ENCODE data around the gene ZNHIT2.

ZNHIT2 gene

GRCh38 chr11:65084598-65085375, 32.7 kb downstream of the ZNHIT2 start:
- peak overlapping the region; percentile 71 for H3K27ac ChIP-seq
- no peak for DNase-seq (ENCODE audit: low read depth, low spot score)

DNA sequence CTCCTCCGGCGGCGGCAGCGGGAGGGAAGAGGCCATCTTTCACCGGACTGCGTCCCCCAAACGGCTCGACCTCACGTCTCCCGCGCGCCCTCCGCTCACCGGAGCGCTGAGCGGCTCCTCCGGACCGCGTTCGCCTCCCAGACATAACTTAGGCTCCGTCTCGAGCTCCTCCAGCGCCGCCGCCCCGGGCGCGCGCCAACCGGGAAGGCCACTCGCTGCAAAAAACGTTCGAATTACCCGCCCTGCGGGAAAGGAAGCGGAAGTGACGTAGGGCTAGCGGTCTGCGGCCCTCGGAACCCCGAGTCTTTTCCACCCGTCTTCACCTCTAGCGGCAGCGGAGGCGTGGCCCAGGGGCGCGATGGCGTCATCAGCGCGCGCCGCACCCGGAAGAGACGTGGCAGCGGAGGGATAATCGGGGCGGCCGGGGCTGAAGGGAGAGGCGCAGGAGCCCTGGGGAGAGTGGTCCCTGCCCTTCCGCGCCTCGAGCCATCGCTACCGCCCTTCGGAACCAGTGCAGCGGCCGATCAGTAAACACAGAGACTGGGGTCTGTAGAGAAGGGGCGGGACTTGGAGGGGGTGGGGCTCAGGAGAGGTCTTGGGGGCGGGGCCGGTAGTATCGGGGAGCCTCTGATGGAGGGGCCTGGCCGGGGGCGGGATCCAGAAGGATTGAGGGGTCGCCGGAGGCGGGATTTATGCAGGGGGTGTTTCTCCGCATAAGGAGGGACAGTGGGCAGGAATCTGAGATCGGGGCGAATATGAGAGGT, 33.5 kb downstream of the ZNHIT2 start, which contains the start of the genes CDCA5 and ZFPL1:
CDCA5 (minus strand) TSS at position 207 of the 764 bp plus-strand sequence; CDS start at position 145, 62 bp downstream.
ZFPL1 (plus strand) TSS at position 389 of the 764 bp plus-strand sequence. CDS start 477 bp downstream, outside the sequence.
- peak within 1 kb of the TSS; percentile 71 for H3K27ac ChIP-seq
- DNase-seq (ENCODE audit: low read depth, low spot score) = peak; percentile 78

DNA sequence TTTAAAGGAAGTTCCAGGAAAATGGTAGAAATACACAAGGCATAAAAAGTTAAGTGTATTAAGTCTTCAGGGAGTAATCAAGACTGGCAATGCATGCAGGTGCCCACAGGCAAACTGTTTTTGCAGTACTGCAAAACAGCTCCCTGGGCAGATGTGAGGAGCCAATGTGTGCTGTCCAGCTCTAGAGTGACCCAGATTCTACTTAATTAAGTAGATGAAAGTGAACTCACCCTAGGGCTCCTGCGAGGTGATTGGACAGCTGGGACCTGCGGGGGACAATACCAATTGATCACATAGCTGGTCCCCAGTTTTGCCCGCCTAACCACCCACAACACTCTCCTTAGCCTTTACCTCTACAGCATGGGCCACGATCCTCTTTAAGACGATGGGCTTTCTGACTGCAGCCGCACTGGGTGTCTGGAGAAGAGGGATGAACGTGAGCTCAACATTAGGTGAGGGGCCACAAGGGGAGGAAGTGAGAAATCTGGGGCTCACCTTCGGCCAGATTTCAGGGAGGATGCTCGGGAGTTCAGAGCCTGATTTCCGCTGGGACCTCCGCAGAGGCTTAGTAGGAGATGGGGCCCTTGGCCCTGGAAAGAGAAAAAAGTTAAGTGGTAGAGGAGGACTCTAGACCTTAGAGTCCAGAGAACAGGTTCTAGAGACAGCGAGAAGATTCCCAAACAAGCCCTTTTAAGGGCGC, 34.2 kb downstream of the ZNHIT2 start:
- no peak overlapping the region for H3K27ac ChIP-seq
- DNase-seq (ENCODE audit: low read depth, low spot score) = no peak

DNA sequence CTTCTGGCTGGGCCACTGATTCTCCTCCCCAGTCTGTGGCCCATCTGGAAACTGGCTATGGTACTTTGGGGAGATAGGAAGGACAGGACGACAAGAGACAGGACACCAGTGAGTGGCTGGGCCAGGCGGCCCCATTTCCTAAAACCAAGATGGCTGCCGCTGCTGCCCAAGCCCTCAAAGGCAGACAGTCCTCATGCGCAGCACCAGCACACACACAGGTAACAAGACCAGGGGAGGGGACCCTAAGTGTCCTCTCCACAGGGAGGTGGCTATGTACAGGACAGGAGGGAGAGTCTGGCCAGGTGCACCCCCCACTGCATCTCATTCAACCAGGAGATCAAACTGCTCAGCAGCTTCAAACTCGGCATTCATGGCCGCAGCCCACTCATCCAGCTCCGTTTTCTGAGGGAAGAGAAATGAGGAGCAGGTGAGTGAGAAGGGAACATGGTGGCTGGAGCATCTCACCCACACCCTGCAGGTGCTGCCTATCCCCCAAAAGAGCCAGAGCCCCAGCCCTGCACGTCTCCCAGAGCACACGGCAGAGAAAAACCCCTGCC, 38.6 kb downstream of the ZNHIT2 start:
- DNase-seq (ENCODE audit: low read depth, low spot score) = no peak
- no peak overlapping the region for H3K27ac ChIP-seq

DNA sequence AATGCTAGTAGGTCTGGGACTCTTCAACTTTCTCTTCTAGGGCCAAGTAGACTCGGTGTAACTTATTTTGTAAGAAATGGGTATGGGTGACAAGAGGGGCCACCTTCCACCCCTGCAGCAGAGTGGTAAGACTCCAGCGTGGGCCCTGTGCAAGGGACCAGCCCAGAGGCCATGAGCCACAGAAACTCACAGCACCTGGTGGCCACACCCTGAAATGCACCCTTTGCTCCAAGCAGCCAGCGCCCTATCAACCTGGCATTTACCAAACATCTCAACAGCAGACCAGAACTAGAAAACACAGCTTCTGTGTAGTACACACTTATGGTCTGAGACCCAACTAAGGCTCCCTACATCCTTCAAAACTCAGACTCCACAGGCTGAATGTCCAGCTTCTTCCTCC, 39.4 kb downstream of the ZNHIT2 start:
- no peak for DNase-seq (ENCODE audit: low read depth, low spot score)
- no peak overlapping the region for H3K27ac ChIP-seq

- no peak for DNase-seq (ENCODE audit: low read depth, low spot score)
- H3K27ac ChIP-seq = no peak overlapping the region
These were observed 40.0 kb downstream of the ZNHIT2 start for GRCh38 chr11:65077451-65077850.

DNA sequence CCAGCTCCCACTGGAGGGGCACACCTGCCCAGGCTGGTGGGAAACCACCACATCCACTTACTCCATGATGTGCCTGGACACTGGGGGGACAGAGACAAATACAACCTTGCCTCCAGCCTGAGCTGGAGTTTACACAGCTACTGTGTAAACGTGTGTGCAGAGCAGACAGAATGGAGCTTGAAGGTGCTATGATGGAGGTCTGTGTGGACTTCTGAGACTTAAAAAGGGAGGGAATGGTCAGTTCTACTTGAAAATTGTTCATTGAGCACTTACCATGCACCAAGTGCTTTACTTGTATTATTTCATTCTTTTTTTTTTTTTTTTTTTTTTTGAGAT, 44.9 kb downstream of the ZNHIT2 start:
- H3K27ac ChIP-seq = no peak overlapping the region
- DNase-seq (ENCODE audit: low read depth, low spot score) = no peak

DNA sequence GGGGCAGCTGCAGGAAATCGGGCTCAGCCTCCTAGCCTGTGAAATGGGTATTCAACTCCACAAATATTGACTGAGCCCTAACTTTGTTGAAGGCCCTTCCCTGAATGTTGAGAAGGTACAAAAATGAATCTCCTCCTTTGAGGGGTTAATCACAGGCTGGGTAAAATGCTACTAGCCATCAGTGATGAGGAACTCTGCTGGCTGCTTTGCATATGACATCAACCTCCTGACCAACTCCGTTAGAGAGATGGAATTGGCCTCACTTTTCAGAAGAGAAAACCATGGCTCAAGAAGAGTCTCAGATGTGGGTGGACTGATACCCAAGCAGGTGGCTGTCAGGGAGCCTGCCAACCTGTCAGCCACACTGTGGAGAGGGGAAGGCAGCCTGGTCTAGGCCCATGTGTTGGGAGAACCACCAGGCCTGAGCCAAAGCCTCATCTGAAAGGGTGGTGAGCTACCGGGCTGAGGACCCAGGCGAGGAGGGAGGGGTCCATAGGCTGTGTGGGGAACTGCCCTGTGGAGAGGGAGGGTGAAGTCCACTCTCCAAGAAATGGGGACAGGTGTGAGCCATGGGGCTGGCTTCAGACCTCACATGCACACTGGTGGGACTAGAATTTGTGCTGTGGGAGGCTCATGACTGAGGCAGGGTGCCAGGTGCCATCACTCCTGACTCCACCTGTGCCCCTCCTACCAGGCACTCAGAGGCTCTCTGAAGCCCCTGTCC, 45.4 kb downstream of the ZNHIT2 start:
- no peak for DNase-seq (ENCODE audit: low read depth, low spot score)
- H3K27ac ChIP-seq = no peak overlapping the region

GRCh38 chr11:65069217-65069616, 48.3 kb downstream of the ZNHIT2 start:
- DNase-seq (ENCODE audit: low read depth, low spot score) = no peak
- H3K27ac ChIP-seq = no peak overlapping the region

DNA sequence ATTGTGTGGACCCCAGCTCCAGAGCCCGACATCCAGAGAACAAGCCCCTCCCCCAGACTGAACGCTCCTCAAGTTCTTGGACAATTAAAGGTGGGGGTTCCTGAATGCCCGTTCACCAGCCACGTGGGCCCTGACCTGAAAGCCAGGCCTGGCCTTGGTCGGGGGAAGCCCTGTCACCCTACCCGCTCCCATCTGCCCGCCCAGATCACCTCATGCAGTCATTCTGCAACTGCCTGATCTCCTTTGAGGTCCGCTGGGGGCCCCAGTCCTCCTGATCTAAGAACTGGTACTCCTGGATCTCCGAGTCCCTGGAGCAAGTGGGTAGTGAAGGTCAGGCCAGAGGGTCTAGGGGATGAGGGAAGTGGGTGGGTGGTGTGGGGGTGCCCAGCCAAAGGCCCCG, 50.1 kb downstream of the ZNHIT2 start:
- H3K27ac ChIP-seq = no peak overlapping the region
- no peak for DNase-seq (ENCODE audit: low read depth, low spot score)

DNA sequence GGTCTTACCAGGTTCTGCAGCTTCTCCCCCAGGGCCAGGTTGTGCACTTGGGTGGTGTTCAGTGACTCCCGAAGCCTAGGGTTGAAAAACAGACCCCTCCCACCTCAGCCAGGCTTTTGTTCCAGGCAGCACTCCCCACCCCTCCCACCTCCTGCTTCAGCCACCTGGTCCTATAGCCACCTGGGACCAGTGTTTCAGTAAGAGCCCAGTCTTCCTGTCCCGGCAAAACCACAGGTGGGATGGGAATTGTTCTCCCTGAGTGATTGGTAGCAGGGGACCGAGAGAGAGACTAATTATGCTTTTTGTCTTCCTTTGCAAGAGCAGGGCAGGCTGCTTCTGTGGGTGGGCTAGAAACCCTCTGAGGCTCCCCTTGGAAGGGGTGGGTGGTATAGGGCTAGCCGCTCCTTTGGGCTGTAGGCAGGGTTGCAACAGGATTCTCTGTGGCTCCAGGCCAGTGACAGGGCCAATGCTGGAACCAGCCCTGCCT, 50.7 kb downstream of the ZNHIT2 start:
- DNase-seq (ENCODE audit: low read depth, low spot score) = no peak
- no peak overlapping the region for H3K27ac ChIP-seq
